H9 (cell line): ENCODE measurements around the gene ZFPM1. TPM values are rescaled to one million over a fixed set of nuclear protein-coding genes. Genes with fewer than 3 reads are reported as not detected.

ENCODE experiments used
- DNase-seq: peaks from one replicate; pipeline ENCODE4 v3.0.0-alpha.2; 2017
- H2AFZ ChIP-seq: one replicate; pipeline ENCODE4 v1.6.1; 2013; ENCODE audit warnings: mild to moderate bottlenecking, low read length, control low read depth, moderate library complexity
- H2AK5ac ChIP-seq: 2 replicates; pipeline ENCODE4 v1.6.1; 2013; ENCODE audit warnings: low read length, control low read depth, mixed read lengths; ENCODE audit not compliant: insufficient read length
- H2BK120ac ChIP-seq: one replicate; pipeline ENCODE4 v1.6.1; 2013; ENCODE audit warnings: low read depth, mild to moderate bottlenecking, low read length, control low read depth, inconsistent platforms; ENCODE audit not compliant: poor library complexity, severe bottlenecking
- H2BK12ac ChIP-seq: 2 replicates; pipeline ENCODE4 v1.6.1; 2013; ENCODE audit warnings: low read length, control low read depth, mixed read lengths, low read depth; ENCODE audit not compliant: insufficient read length
- H2BK15ac ChIP-seq: 2 replicates; pipeline ENCODE4 v1.6.1; 2013; ENCODE audit warnings: low read depth, low read length, control low read depth
- H2BK20ac ChIP-seq: one replicate; pipeline ENCODE4 v1.6.1; 2013; ENCODE audit warnings: low read depth, mild to moderate bottlenecking, low read length, control low read depth, inconsistent platforms; ENCODE audit not compliant: poor library complexity, severe bottlenecking
- H2BK5ac ChIP-seq: 2 replicates; pipeline ENCODE4 v1.6.1; 2013; ENCODE audit warnings: low read length, control low read depth, mixed read lengths; ENCODE audit not compliant: insufficient read length
- H3K14ac ChIP-seq: 2 replicates; pipeline ENCODE4 v1.6.1; 2013; ENCODE audit warnings: low read length, control low read depth; ENCODE audit not compliant: insufficient read depth
- H3K18ac ChIP-seq: 2 replicates; pipeline ENCODE4 v1.6.1; 2013; ENCODE audit warnings: low read depth, mild to moderate bottlenecking, mixed read lengths, low read length, control low read depth; ENCODE audit not compliant: insufficient read length
- H3K23ac ChIP-seq: 2 replicates; pipeline ENCODE4 v1.6.1; 2013; ENCODE audit warnings: low read length, control low read depth, mixed read lengths, low read depth; ENCODE audit not compliant: insufficient read length
- H3K23me2 ChIP-seq: 2 replicates; pipeline ENCODE4 v1.6.1; 2013; ENCODE audit warnings: low read depth, mild to moderate bottlenecking, mixed read lengths, low read length, control low read depth; ENCODE audit not compliant: insufficient read length, poor library complexity, severe bottlenecking
- H3K27ac ChIP-seq: 2 replicates; pipeline ENCODE4 v1.5.1; 2013; ENCODE audit warnings: low read length, control low read depth, mixed read lengths, low read depth; ENCODE audit not compliant: insufficient read length
- H3K27me3 ChIP-seq: 2 replicates; pipeline ENCODE4 v1.6.1; 2013; ENCODE audit warnings: low read length, control low read depth, inconsistent platforms; ENCODE audit not compliant: insufficient read depth
- H3K4ac ChIP-seq: 2 replicates; pipeline ENCODE4 v1.6.1; 2013; ENCODE audit warnings: low read depth, mild to moderate bottlenecking, control low read depth, inconsistent platforms, low read length, moderate library complexity
- H3K4me1 ChIP-seq: 2 replicates; pipeline ENCODE4 v1.6.1; 2013; ENCODE audit warnings: low read length, control low read depth, inconsistent platforms; ENCODE audit not compliant: insufficient read depth
- H3K4me2 ChIP-seq: 2 replicates; pipeline ENCODE4 v1.6.1; 2013; ENCODE audit warnings: low read length, control low read depth, mixed read lengths; ENCODE audit not compliant: insufficient read length, insufficient read depth
- H3K56ac ChIP-seq: 2 replicates; pipeline ENCODE4 v1.6.1; 2013; ENCODE audit warnings: low read depth, mild to moderate bottlenecking, mixed read lengths, low read length, control low read depth; ENCODE audit not compliant: insufficient read length
- H3K79me1 ChIP-seq: 2 replicates; pipeline ENCODE4 v1.6.1; 2013; ENCODE audit warnings: low read depth, mild to moderate bottlenecking, moderate library complexity, low read length, control low read depth, inconsistent platforms; ENCODE audit not compliant: insufficient read depth, poor library complexity, severe bottlenecking
- H3K79me2 ChIP-seq: 2 replicates; pipeline ENCODE4 v1.6.1; 2013; ENCODE audit warnings: low read length, control low read depth, inconsistent platforms; ENCODE audit not compliant: insufficient read depth
- H3K9ac ChIP-seq: 2 replicates; pipeline ENCODE4 v1.6.1; 2013; ENCODE audit warnings: low read length, control low read depth, mixed read lengths; ENCODE audit not compliant: insufficient read length; ENCODE audit errors: extremely low read depth
- H3K9me3 ChIP-seq: one replicate; pipeline ENCODE4 v1.6.1; 2013; ENCODE audit warnings: low read depth, low read length, inconsistent platforms; ENCODE audit not compliant: control insufficient read depth
- H3T11ph ChIP-seq: one replicate; pipeline ENCODE4 v1.6.1; 2013; ENCODE audit warnings: mild to moderate bottlenecking, low read length, control low read depth, inconsistent platforms
- H4K20me1 ChIP-seq: one replicate; pipeline ENCODE4 v1.6.1; 2013; ENCODE audit not compliant: control insufficient read depth, insufficient read length, insufficient read depth
- H4K5ac ChIP-seq: 2 replicates; pipeline ENCODE4 v1.6.1; 2013; ENCODE audit warnings: low read depth, mild to moderate bottlenecking, mixed read lengths, low read length, control low read depth; ENCODE audit not compliant: insufficient read length
- H4K8ac ChIP-seq: replicated peaks from 2 replicates; pipeline ENCODE4 v1.6.1; 2013; ENCODE audit warnings: low read length, control low read depth, mixed read lengths, low read depth; ENCODE audit not compliant: insufficient read length
- H4K91ac ChIP-seq: 2 replicates; pipeline ENCODE4 v1.6.1; 2013; ENCODE audit warnings: low read depth, mild to moderate bottlenecking, moderate library complexity, mixed read lengths, low read length, control low read depth; ENCODE audit not compliant: insufficient read length
- H3K27ac Mint-ChIP-seq, 3 experiments: 2 replicates in 2 of 3; 3 replicates in 1 of 3; pipeline ENCODE4 v1.8.0; 2020 to 2021; ENCODE audit warnings: mixed read lengths in 3 of 3, mild to moderate bottlenecking in 1 of 3, moderate library complexity in 1 of 3
- H3K27me3 Mint-ChIP-seq: 2 replicates; pipeline ENCODE4 v1.8.0; 2021; ENCODE audit warnings: low read depth, mild to moderate bottlenecking, moderate library complexity, mixed read lengths
- H3K36me3 Mint-ChIP-seq, 3 experiments: 2 replicates in 2 of 3; 3 replicates in 1 of 3; pipeline ENCODE4 v1.8.0; 2020 to 2021; ENCODE audit warnings: low read depth in 3 of 3, mixed read lengths in 3 of 3; ENCODE audit not compliant: insufficient read depth in 1 of 3
- H3K4me1 Mint-ChIP-seq, 2 experiments: 2 replicates each; pipeline ENCODE4 v1.8.0; 2020; ENCODE audit warnings: mixed read lengths in 2 of 2
- H3K4me3 Mint-ChIP-seq, 2 experiments: 2 replicates in 1 of 2; 3 replicates in 1 of 2; pipeline ENCODE4 v1.8.0; 2020 to 2021; ENCODE audit warnings: mild to moderate bottlenecking in 2 of 2, mixed read lengths in 2 of 2, moderate library complexity in 1 of 2
- H3K9me3 Mint-ChIP-seq, 2 experiments: 2 replicates in 1 of 2; 3 replicates in 1 of 2; pipeline ENCODE4 v1.8.0; 2020; ENCODE audit warnings: mild to moderate bottlenecking in 2 of 2, mixed read lengths in 2 of 2, moderate library complexity in 1 of 2
- CTCF ChIP-seq: fragments of 200-600 bp; sonication (generic); conservative IDR thresholded peaks from 3 replicates; pipeline ENCODE4 v1.8.0; 2021; ENCODE audit warnings: antibody characterized with exemption, mild to moderate bottlenecking
- WGBS: extraction: QIAGEN DNeasy Blood & Tissue Kit; methylation state at CpG from one replicate; pipeline ENCODE4 v1.1.7; 2013; ENCODE audit warnings: missing lambda C conversion rate, low lambda C conversion rate, mixed read lengths; ENCODE audit not compliant: insufficient read length; ENCODE audit errors: extremely low coverage; 5-methylcytosine and 5-hydroxymethylcytosine counted together
- total RNA-seq: library from RNA; stranded (reverse); gene quantifications from 2 replicates; pipeline ENCODE4 v1.2.1, GENCODE V29; 2021

Gene ZFPM1
- total RNA-seq, 1 experiment from 2014 or later, result 3.6 TPM

- Histone ChIP-seq H3K27me3 (no peaks in the 10 kb centered on the region), H3K14ac (no peak overlapping the region; the same call in 1 of the 2 replicates), H3K23ac (no peak overlapping the region), H4K20me1 (no peaks in the 10 kb centered on the region), H3K79me1 (no peaks in the 10 kb centered on the region), H3K4me2 (no peak overlapping the region), H3K56ac (no peak overlapping the region), H4K91ac (no peak overlapping the region), H4K5ac (no peak overlapping the region), H3K4ac (no peak overlapping the region), H3K9me3 (no peaks in the 10 kb centered on the region), H2BK15ac (no peak overlapping the region), H3T11ph (no peak overlapping the region), H2BK5ac (no peak overlapping the region), H2BK20ac (no peak overlapping the region), H3K79me2 (no peaks in the 10 kb centered on the region), H2AFZ (no peak overlapping the region), H2AK5ac (no peak overlapping the region), H2BK120ac (no peak overlapping the region), H2BK12ac (no peak overlapping the region), H3K27ac (no peak overlapping the region), H3K4me1 (no peaks in the 10 kb centered on the region), H4K8ac (no peak overlapping the region), H3K18ac (no peak overlapping the region), H3K9ac (no peak overlapping the region), H3K23me2 (no peaks in the 10 kb centered on the region)
- H3K27ac Mint-ChIP-seq, result no peak overlapping the region
- H3K4me3 Mint-ChIP-seq, result no peak overlapping the region
- peaks cover 5% of the 10 kb centered on the region for H3K27me3 Mint-ChIP-seq
- H3K36me3 Mint-ChIP-seq, result peaks cover 5 to 6% (median 6%) of the 10 kb centered on the region in 3 experiments; a peak in 5 of 7 replicates
- no CpG with 5 or more reads among the region's 35 CpGs for WGBS
- DNase-seq, result no peak
- peaks cover under 1 to 7% of the 10 kb centered on the region in 2 experiments; a peak in 2 of 5 replicates for H3K9me3 Mint-ChIP-seq
- TF ChIP-seq CTCF, result no peak
- peaks cover 5 to 13% of the 10 kb centered on the region in 2 experiments; a peak in 3 of 4 replicates for H3K4me1 Mint-ChIP-seq
Measured at GRCh38 chr16:88512728-88513696, 59.9 kb downstream of the ZFPM1 start.
